ENCODE results near the gene TINCR.

- no peak for TF ChIP-seq POLR2A (IDR thresholded peaks at IDR 0.05; ENCODE audit: low read length)
- TF ChIP-seq CHD4 (IDR thresholded peaks at IDR 0.05; ENCODE audit: borderline replicate concordance) = no peak
- TF ChIP-seq MAX (IDR thresholded peaks at IDR 0.05) = no peak
- no peak for TF ChIP-seq EP300 (IDR thresholded peaks at IDR 0.05)
- TF ChIP-seq CTCF (IDR thresholded peaks at IDR 0.05) = no peak
- no peak for TF ChIP-seq HOXA7 (CRISPR knock-in tag; IDR thresholded peaks at IDR 0.05)
- TF ChIP-seq RFX5 (IDR thresholded peaks at IDR 0.05) = no peak
- no peak for TF ChIP-seq ESRRA (IDR thresholded peaks at IDR 0.05; ENCODE audit: borderline replicate concordance, low read length)
- no peak for TF ChIP-seq CBX2 (IDR thresholded peaks at IDR 0.05; ENCODE audit: borderline replicate concordance, low read depth)
- TF ChIP-seq HMGXB4 (CRISPR knock-in tag; IDR thresholded peaks at IDR 0.05; ENCODE audit: borderline replicate concordance) = no peak
- TF ChIP-seq SREBF2 (IDR thresholded peaks at IDR 0.05) = no peak
- no peak for TF ChIP-seq ZNF302 (CRISPR knock-in tag; IDR thresholded peaks at IDR 0.05)
These were observed 10.1 kb downstream of the TINCR start for GRCh38 chr19:5557691-5558090.
